ENCODE results near the gene SAP30BP.

Gene SAP30BP

GRCh38 chr17:75650874-75651273 is 16.3 kb upstream of the SAP30BP start:
- DNase-seq, result no peak

GRCh38 chr17:75652341-75652740 is 14.8 kb upstream of the SAP30BP start:
- DNase-seq, result no peak

- peak; percentile 68 for DNase-seq
Measured at GRCh38 chr17:75652934-75653549, 14.1 kb upstream of the SAP30BP start.

- peak; percentile 44 for DNase-seq
Measured at GRCh38 chr17:75654176-75654575, 13.0 kb upstream of the SAP30BP start.

- DNase-seq, result no peak
Measured at GRCh38 chr17:75658237-75658636, 8.9 kb upstream of the SAP30BP start.

GRCh38 chr17:75661531-75661930 is 5.6 kb upstream of the SAP30BP start:
- DNase-seq, result no peak

GRCh38 chr17:75662511-75662910 is 4.6 kb upstream of the SAP30BP start:
- no peak for DNase-seq

- DNase-seq, result no peak
Measured at GRCh38 chr17:75664099-75664549, 3.0 kb upstream of the SAP30BP start.

- no peak for DNase-seq
Measured at GRCh38 chr17:75665981-75666380, 1.2 kb upstream of the SAP30BP start.

GRCh38 chr17:75667825-75668224 is 687 bp downstream of the SAP30BP start:
- DNase-seq, result no peak

GRCh38 chr17:75668489-75668888 is 1.4 kb downstream of the SAP30BP start:
- peak; percentile 16 for DNase-seq

GRCh38 chr17:75670868-75671267 is 3.7 kb downstream of the SAP30BP start:
- DNase-seq, result no peak

GRCh38 chr17:75672011-75672410 is 4.9 kb downstream of the SAP30BP start:
- DNase-seq, result no peak

- DNase-seq, result no peak
Measured at GRCh38 chr17:75673487-75673886, 6.3 kb downstream of the SAP30BP start.

GRCh38 chr17:75676461-75676860 is 9.3 kb downstream of the SAP30BP start:
- DNase-seq, result no peak

- DNase-seq, result peak; percentile 43
Measured at GRCh38 chr17:75679706-75680211, 12.6 kb downstream of the SAP30BP start.

GRCh38 chr17:75680431-75680830 is 13.3 kb downstream of the SAP30BP start:
- no peak for DNase-seq

GRCh38 chr17:75681289-75681688 is 14.2 kb downstream of the SAP30BP start:
- DNase-seq, result no peak

- no peak for DNase-seq
Measured at GRCh38 chr17:75683583-75683982, 16.4 kb downstream of the SAP30BP start.

- DNase-seq, result peak; percentile 15
Measured at GRCh38 chr17:75684249-75684648, 17.1 kb downstream of the SAP30BP start.

- DNase-seq, result peak; percentile 70
Measured at GRCh38 chr17:75684924-75685323, 17.8 kb downstream of the SAP30BP start.

- no peak for DNase-seq
Measured at GRCh38 chr17:75685499-75685898, 18.4 kb downstream of the SAP30BP start.

- no peak for DNase-seq
Measured at GRCh38 chr17:75688209-75688825, 21.2 kb downstream of the SAP30BP start.

GRCh38 chr17:75689441-75689873 is 22.3 kb downstream of the SAP30BP start:
- no peak for DNase-seq

GRCh38 chr17:75691371-75691791 is 24.2 kb downstream of the SAP30BP start:
- DNase-seq, result no peak

Data from NCI-H69 (cell line).